Measurements from ENCODE around the gene UNKL.

The UNKL gene

DNA sequence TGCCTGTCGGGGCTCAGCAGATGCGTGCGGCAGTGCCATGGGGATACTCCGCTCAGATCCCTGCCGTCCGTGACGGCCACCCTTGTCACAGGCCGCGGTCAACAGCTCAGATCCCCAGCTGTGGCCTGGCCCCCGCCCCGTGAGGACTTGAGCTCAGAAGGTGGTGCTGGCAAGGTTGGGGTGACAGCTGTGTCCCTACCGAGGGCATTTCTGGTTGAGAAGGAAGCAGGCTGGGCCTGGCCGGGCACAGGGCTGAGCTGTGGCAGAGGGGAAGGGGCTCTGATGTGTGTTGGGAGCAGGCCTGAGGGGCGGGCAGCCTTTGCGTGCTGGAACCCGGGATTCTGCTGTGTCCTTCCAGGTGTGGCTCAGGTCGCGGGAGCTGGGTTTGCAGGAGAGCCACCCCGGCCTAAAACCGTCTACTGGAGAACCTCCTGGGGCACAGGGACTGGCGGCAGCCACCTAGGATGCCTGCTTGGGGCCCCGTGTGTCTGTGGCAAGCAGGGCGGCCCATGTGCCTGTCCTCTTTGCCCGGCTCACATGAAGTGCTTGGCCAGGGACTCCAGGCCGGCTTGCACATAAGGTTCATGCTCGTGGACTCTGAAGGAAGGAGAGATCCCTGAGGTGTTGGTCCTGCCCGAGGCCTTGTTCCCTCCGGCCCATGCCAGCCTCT, 100.0 kb downstream of the UNKL start:
- Histone ChIP-seq H2AFZ (ENCODE audit: low read length) (no peak overlapping the region), H3K27me3 (ENCODE audit: insufficient read depth, low read length) (no peaks in the 10 kb centered on the region), H3K9me3 (ENCODE audit: low read length) (no peaks in the 10 kb centered on the region), H3K79me2 (ENCODE audit: insufficient read depth, low read length) (peaks cover 45% of the 10 kb centered on the region), H3K4me1 (ENCODE audit: insufficient read depth, low read length, severe bottlenecking) (peaks cover 17% of the 10 kb centered on the region), H3K9me2 (ENCODE audit: low read depth, low read length) (no peaks in the 10 kb centered on the region), H3K27ac (ENCODE audit: low read depth, low read length, poor library complexity, severe bottlenecking) (no peak overlapping the region), H4K20me1 (ENCODE audit: insufficient read depth, low read length) (no peaks in the 10 kb centered on the region), H3K4me2 (ENCODE audit: low read length) (no peak overlapping the region), H3F3A (ENCODE audit: insufficient read depth, low read length) (no peaks in the 10 kb centered on the region), H3K4me3 (ENCODE audit: low read depth, low read length, poor library complexity, severe bottlenecking) (no peak overlapping the region), H3K9ac (ENCODE audit: low read length) (no peak overlapping the region), H3K36me3 (ENCODE audit: insufficient read depth, low read length) (peaks cover 83% of the 10 kb centered on the region)
- no peak for TF ChIP-seq EZH2 (IDR thresholded peaks at IDR 0.05; ENCODE audit: borderline replicate concordance, low read length)
- TF ChIP-seq, protein P1, sequence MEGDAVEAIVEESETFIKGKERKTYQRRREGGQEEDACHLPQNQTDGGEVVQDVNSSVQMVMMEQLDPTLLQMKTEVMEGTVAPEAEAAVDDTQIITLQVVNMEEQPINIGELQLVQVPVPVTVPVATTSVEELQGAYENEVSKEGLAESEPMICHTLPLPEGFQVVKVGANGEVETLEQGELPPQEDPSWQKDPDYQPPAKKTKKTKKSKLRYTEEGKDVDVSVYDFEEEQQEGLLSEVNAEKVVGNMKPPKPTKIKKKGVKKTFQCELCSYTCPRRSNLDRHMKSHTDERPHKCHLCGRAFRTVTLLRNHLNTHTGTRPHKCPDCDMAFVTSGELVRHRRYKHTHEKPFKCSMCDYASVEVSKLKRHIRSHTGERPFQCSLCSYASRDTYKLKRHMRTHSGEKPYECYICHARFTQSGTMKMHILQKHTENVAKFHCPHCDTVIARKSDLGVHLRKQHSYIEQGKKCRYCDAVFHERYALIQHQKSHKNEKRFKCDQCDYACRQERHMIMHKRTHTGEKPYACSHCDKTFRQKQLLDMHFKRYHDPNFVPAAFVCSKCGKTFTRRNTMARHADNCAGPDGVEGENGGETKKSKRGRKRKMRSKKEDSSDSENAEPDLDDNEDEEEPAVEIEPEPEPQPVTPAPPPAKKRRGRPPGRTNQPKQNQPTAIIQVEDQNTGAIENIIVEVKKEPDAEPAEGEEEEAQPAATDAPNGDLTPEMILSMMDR (IDR thresholded peaks at IDR 0.05; ENCODE audit: low read length) = no peak

DNA sequence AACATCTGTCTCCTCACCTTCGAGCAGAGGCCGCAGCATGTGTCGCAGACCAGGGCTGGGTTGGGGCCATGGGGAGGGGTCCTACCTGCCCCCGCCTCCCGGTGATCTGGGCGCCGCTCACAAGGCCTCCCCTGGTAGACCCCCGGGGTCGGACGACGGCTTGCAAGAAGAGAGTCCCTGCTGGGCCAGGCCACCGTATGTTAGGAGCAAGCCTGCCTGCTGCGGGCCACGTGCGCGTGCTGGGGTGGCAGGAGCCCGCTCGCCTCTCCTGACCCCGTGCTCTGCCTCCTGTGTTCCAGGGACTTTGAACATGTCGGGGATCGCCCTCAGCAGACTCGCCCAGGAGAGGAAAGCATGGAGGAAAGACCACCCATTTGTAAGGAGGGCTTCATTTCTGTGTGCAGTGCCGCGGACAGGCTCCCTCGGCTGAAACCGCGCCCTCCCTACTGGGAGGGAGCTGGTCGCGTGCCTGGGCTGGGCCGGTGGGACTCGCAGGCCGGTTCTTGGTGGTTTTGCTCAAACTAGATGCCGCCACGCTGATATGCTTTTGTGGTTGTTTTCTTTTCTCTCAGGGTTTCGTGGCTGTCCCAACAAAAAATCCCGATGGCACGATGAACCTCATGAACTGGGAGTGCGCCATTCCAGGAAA, 100.7 kb downstream of the UNKL start:
- Histone ChIP-seq H3K79me2 (ENCODE audit: insufficient read depth, low read length) (peaks cover 45% of the 10 kb centered on the region), H3K9ac (ENCODE audit: low read length) (no peak overlapping the region), H3K4me3 (ENCODE audit: low read depth, low read length, poor library complexity, severe bottlenecking) (no peak overlapping the region), H3K27ac (ENCODE audit: low read depth, low read length, poor library complexity, severe bottlenecking) (no peak overlapping the region), H3K27me3 (ENCODE audit: insufficient read depth, low read length) (no peaks in the 10 kb centered on the region), H2AFZ (ENCODE audit: low read length) (no peak overlapping the region), H3F3A (ENCODE audit: insufficient read depth, low read length) (no peaks in the 10 kb centered on the region), H3K4me2 (ENCODE audit: low read length) (no peak overlapping the region), H3K36me3 (ENCODE audit: insufficient read depth, low read length) (peaks cover 77% of the 10 kb centered on the region), H3K9me2 (ENCODE audit: low read depth, low read length) (no peaks in the 10 kb centered on the region), H3K4me1 (ENCODE audit: insufficient read depth, low read length, severe bottlenecking) (peaks cover 17% of the 10 kb centered on the region), H4K20me1 (ENCODE audit: insufficient read depth, low read length) (no peaks in the 10 kb centered on the region), H3K9me3 (ENCODE audit: low read length) (no peaks in the 10 kb centered on the region)
- TF ChIP-seq, protein P1 (IDR thresholded peaks at IDR 0.05; ENCODE audit: low read length) = no peak
- TF ChIP-seq EZH2 (IDR thresholded peaks at IDR 0.05; ENCODE audit: borderline replicate concordance, low read length) = no peak

Data from OCI-LY1 (cell line).